ENCODE results near the gene WASHC4. TPM values are rescaled to one million over a fixed set of nuclear protein-coding genes. Genes with fewer than 3 reads are reported as not detected.
A peak's percentile ranks its signal among the peaks of the same experiment; 100 is the strongest.

WASHC4 gene
- polyA plus RNA-seq, 1 donor: 71.1 TPM

- Histone ChIP-seq H3K27me3 (ENCODE audit: control insufficient read depth, insufficient read depth, low read length) (no peaks in the 10 kb centered on the region), H3K4me1 (ENCODE audit: control insufficient read depth, insufficient read depth, low read length) (no peaks in the 10 kb centered on the region), H3K4me3 (ENCODE audit: low read length) (no peak overlapping the region), H3K9me3 (ENCODE audit: control insufficient read depth, low read depth, low read length) (no peaks in the 10 kb centered on the region), H3K36me3 (ENCODE audit: control insufficient read depth, insufficient read depth, low read length) (peaks cover 90% of the 10 kb centered on the region), H3K27ac (ENCODE audit: low read length) (no peak overlapping the region)
- no peak for DNase-seq
- no CpG with 5 or more reads among the region's 8 CpGs for WGBS (ENCODE audit: insufficient coverage, low lambda C conversion rate)
These were observed 96.6 kb downstream of the WASHC4 start for GRCh38 chr12:105204127-105204526.

- Histone ChIP-seq H3K4me3 (ENCODE audit: low read length) (no peak overlapping the region), H3K4me1 (ENCODE audit: control insufficient read depth, insufficient read depth, low read length) (no peaks in the 10 kb centered on the region), H3K9me3 (ENCODE audit: control insufficient read depth, low read depth, low read length) (no peaks in the 10 kb centered on the region), H3K27ac (ENCODE audit: low read length) (no peak overlapping the region), H3K36me3 (ENCODE audit: control insufficient read depth, insufficient read depth, low read length) (peaks cover 92% of the 10 kb centered on the region), H3K27me3 (ENCODE audit: control insufficient read depth, insufficient read depth, low read length) (no peaks in the 10 kb centered on the region)
- no CpG with 5 or more reads among the region's 6 CpGs for WGBS (ENCODE audit: insufficient coverage, low lambda C conversion rate)
- DNase-seq: no peak
These were observed 97.4 kb downstream of the WASHC4 start for GRCh38 chr12:105204916-105205315.

- Histone ChIP-seq H3K36me3 (ENCODE audit: control insufficient read depth, insufficient read depth, low read length) (peaks cover 90% of the 10 kb centered on the region), H3K9me3 (ENCODE audit: control insufficient read depth, low read depth, low read length) (no peaks in the 10 kb centered on the region), H3K4me1 (ENCODE audit: control insufficient read depth, insufficient read depth, low read length) (no peaks in the 10 kb centered on the region), H3K27ac (ENCODE audit: low read length) (no peak overlapping the region), H3K27me3 (ENCODE audit: control insufficient read depth, insufficient read depth, low read length) (no peaks in the 10 kb centered on the region), H3K4me3 (ENCODE audit: low read length) (no peak overlapping the region)
- WGBS (ENCODE audit: insufficient coverage, low lambda C conversion rate): no CpG with 5 or more reads among the region's 10 CpGs
- no peak for DNase-seq
These were observed 98.0 kb downstream of the WASHC4 start for GRCh38 chr12:105205322-105206048.

DNA sequence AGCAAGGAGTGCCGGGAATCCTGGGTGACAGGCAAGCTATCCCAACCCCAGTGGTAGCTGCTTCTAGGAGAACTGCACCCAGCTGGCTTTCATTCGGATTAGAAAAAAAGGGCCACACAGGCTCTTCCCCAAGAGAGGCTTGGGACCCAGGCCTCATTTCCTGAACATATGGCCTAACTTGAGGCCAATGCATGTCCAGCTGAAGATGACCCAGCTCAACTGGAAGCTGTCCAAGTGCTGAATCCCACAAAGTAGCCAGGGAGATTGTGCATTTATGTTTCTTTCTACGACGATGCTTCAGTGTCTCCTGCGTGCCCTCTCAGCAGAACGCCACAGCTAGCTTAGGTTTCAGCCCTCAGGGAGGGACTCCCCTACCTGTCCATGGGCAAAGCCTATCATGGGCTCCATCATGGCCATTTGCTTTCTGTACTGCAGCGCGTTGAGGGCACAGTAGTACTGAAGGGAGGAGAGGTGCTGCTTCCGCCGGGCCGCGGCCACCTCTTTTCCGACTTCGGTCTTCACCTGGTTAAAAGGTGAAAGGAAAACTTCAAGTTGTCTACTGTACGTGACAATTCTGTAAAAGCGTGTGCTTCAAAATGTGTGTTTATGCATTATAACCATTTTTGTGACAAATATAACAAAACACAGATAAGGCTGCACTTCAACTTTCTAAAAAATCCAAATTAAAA is 99.3 kb downstream of the WASHC4 start:
- H3K4me3 ChIP-seq (ENCODE audit: low read length): no peak overlapping the region
- H3K9me3 ChIP-seq (ENCODE audit: control insufficient read depth, low read depth, low read length): no peaks in the 10 kb centered on the region
- H3K4me1 ChIP-seq (ENCODE audit: control insufficient read depth, insufficient read depth, low read length): no peaks in the 10 kb centered on the region
- no peak for DNase-seq
- WGBS (ENCODE audit: insufficient coverage, low lambda C conversion rate): 93% methylated on average over 2 of the region's 16 CpGs
- H3K27ac ChIP-seq (ENCODE audit: low read length): no peak overlapping the region
- H3K27me3 ChIP-seq (ENCODE audit: control insufficient read depth, insufficient read depth, low read length): no peaks in the 10 kb centered on the region
- peaks cover 91% of the 10 kb centered on the region for H3K36me3 ChIP-seq (ENCODE audit: control insufficient read depth, insufficient read depth, low read length)

- WGBS (ENCODE audit: insufficient coverage, low lambda C conversion rate): 83% methylated on average over 1 of the region's 3 CpGs
- Histone ChIP-seq H3K27me3 (ENCODE audit: control insufficient read depth, insufficient read depth, low read length) (no peaks in the 10 kb centered on the region), H3K27ac (ENCODE audit: low read length) (no peak overlapping the region), H3K4me3 (ENCODE audit: low read length) (no peak overlapping the region), H3K4me1 (ENCODE audit: control insufficient read depth, insufficient read depth, low read length) (peaks cover 8% of the 10 kb centered on the region), H3K9me3 (ENCODE audit: control insufficient read depth, low read depth, low read length) (no peaks in the 10 kb centered on the region), H3K36me3 (ENCODE audit: control insufficient read depth, insufficient read depth, low read length) (peaks cover 71% of the 10 kb centered on the region)
- no peak for DNase-seq
These were observed 101.6 kb downstream of the WASHC4 start for GRCh38 chr12:105209091-105209490.

GRCh38 chr12:105212438-105212837 is 104.9 kb downstream of the WASHC4 start:
- WGBS (ENCODE audit: insufficient coverage, low lambda C conversion rate): 100% methylated on average over 3 of the region's 6 CpGs
- H3K36me3 ChIP-seq (ENCODE audit: control insufficient read depth, insufficient read depth, low read length): peaks cover 52% of the 10 kb centered on the region
- H3K4me3 ChIP-seq (ENCODE audit: low read length): no peak overlapping the region
- no peak overlapping the region for H3K27ac ChIP-seq (ENCODE audit: low read length)
- no peaks in the 10 kb centered on the region for H3K9me3 ChIP-seq (ENCODE audit: control insufficient read depth, low read depth, low read length)
- H3K4me1 ChIP-seq (ENCODE audit: control insufficient read depth, insufficient read depth, low read length): peaks cover 27% of the 10 kb centered on the region
- DNase-seq: no peak
- no peaks in the 10 kb centered on the region for H3K27me3 ChIP-seq (ENCODE audit: control insufficient read depth, insufficient read depth, low read length)

DNA sequence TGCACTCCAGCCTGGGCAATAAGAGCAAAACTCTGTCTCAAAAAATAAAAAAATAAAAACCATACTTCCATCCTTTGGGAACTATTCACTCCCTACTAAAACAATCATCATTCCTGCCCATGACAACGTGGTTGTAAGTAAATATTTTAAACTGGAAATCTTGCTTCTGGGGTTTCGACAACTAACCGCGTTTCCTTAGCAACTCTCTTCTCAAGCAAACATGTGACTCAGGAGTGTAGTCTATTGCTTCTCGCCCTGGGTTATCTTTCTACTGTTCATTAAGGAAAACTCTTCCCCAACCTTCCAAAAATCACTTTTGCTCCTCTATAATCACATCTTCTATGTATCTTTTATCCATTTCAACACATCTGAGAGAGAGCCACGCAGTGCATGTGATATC is 106.6 kb downstream of the WASHC4 start:
- Histone ChIP-seq H3K9me3 (ENCODE audit: control insufficient read depth, low read depth, low read length) (no peaks in the 10 kb centered on the region), H3K27ac (ENCODE audit: low read length) (peak overlapping the region; percentile 98), H3K36me3 (ENCODE audit: control insufficient read depth, insufficient read depth, low read length) (peaks cover 50% of the 10 kb centered on the region), H3K4me1 (ENCODE audit: control insufficient read depth, insufficient read depth, low read length) (peaks cover 36% of the 10 kb centered on the region), H3K27me3 (ENCODE audit: control insufficient read depth, insufficient read depth, low read length) (no peaks in the 10 kb centered on the region), H3K4me3 (ENCODE audit: low read length) (no peak overlapping the region)
- peak in 1 of 2 donors; percentile 56 for DNase-seq
- no CpG with 5 or more reads among the region's 6 CpGs for WGBS (ENCODE audit: insufficient coverage, low lambda C conversion rate)

DNA sequence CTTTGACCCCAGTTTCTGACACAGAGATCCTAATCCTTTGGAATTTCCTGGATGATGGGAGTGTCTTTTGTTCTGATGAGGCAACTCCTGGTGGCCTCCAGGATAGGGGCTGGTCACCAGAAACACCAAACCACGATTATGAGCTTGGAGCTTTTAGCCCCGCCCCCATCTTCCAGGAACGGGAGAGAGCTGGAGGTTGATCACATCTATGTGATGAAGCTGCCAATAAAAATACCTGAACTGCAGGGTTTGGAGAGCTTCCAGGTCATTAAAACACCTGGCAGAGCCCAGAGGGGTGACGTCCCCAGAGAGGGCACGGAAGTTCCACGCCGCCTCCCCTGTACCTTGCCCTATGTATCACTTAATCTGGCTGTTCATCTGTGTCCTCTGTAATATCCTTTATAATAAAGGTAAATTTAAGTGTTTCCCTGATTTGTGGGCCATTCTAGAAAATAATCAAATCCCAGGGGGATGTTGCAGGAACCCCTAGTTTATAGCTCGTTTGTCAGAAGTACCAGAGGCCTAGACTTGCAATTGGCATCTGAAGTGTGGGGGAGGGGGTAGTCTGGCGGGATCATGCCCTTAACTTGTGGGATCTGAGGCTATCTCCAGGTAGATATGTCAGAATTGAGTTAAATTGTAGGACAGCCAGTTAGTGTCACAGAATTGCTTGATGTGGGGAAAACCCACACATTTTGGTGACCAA is 107.3 kb downstream of the WASHC4 start:
- Histone ChIP-seq H3K36me3 (ENCODE audit: control insufficient read depth, insufficient read depth, low read length) (peaks cover 44% of the 10 kb centered on the region), H3K9me3 (ENCODE audit: control insufficient read depth, low read depth, low read length) (no peaks in the 10 kb centered on the region), H3K4me3 (ENCODE audit: low read length) (no peak overlapping the region), H3K4me1 (ENCODE audit: control insufficient read depth, insufficient read depth, low read length) (peaks cover 42% of the 10 kb centered on the region), H3K27me3 (ENCODE audit: control insufficient read depth, insufficient read depth, low read length) (no peaks in the 10 kb centered on the region), H3K27ac (ENCODE audit: low read length) (peak overlapping the region; percentile 98)
- no CpG with 5 or more reads among the region's 9 CpGs for WGBS (ENCODE audit: insufficient coverage, low lambda C conversion rate)
- DNase-seq: peak; percentile 95 to 99

DNA sequence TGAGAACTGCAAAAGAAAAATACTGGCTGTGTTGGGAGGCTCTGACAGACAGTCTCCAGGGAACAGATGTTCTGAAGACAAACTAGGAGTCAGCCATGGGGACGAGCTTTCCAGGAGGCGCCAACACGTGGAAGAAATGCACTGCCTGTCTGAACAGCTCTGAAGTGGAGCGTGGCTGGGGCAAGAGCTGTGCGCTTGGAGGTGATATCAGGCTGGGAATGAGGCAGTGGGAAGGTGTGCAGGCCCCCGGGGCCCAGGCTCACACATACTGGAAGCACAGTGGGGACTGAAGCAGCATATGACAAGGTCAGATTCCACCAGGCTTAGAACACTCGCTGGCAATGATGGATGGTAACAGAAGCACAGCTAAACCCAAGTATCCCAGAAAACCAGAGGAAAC is 110.9 kb downstream of the WASHC4 start:
- no peak overlapping the region for H3K4me3 ChIP-seq (ENCODE audit: low read length)
- DNase-seq: peak in 1 of 2 donors; percentile 31
- H3K4me1 ChIP-seq (ENCODE audit: control insufficient read depth, insufficient read depth, low read length): peaks cover 74% of the 10 kb centered on the region
- WGBS (ENCODE audit: insufficient coverage, low lambda C conversion rate): 80% methylated on average over 1 of the region's 7 CpGs
- H3K27ac ChIP-seq (ENCODE audit: low read length): peak overlapping the region; percentile 90
- H3K36me3 ChIP-seq (ENCODE audit: control insufficient read depth, insufficient read depth, low read length): peaks cover 46% of the 10 kb centered on the region
- no peaks in the 10 kb centered on the region for H3K27me3 ChIP-seq (ENCODE audit: control insufficient read depth, insufficient read depth, low read length)
- no peaks in the 10 kb centered on the region for H3K9me3 ChIP-seq (ENCODE audit: control insufficient read depth, low read depth, low read length)
